BJ (cell line): ENCODE measurements around the gene GPR176. TPM values are rescaled to one million over a fixed set of nuclear protein-coding genes. Genes with fewer than 3 reads are reported as not detected.

Experiments used
- CTCF ChIA-PET: fragments of 350-600 bp; formaldehyde crosslinking; extraction: SDS; loops from one replicate; lab custom pipeline; 2021; ENCODE audit warnings: antibody characterized with exemption, inconsistent platforms; lab: Yijun Ruan, JAX
- POLR2A ChIA-PET: fragments of 300-600 bp; sonication (Branson Sonifier 250); formaldehyde crosslinking; extraction: SDS; loops from one replicate; lab custom pipeline; 2021; ENCODE audit warnings: antibody characterized with exemption; lab: Charles Lee
- DNase-seq: peaks from one replicate; pipeline ENCODE4 v3.0.0-alpha.2; 2011; ENCODE audit warnings: low read depth
- H3K27me3 ChIP-seq: 2 replicates; pipeline ENCODE4 v1.6.0; 2011; ENCODE audit warnings: low read length; ENCODE audit not compliant: control insufficient read depth, insufficient read depth
- H3K36me3 ChIP-seq: 2 replicates; pipeline ENCODE4 v1.5.1; 2011; ENCODE audit warnings: low read length; ENCODE audit not compliant: control insufficient read depth, insufficient read depth
- H3K4me3 ChIP-seq: 2 replicates; pipeline ENCODE4 v1.5.1; 2011; ENCODE audit warnings: low read depth, mild to moderate bottlenecking, control low read depth, low read length
- polyA plus RNA-seq: library from polyadenylated mRNA; depleted of rRNA; stranded (reverse); fragments of >200 nt; gene quantifications from 2 replicates; pipeline ENCODE4 v1.2.3, GENCODE V29; 2011
- TF ChIP-seq, protein P1 (sequence below): IDR thresholded peaks from 2 replicates; pipeline ENCODE4 v1.5.1; 2011; ENCODE audit warnings: low read depth, mild to moderate bottlenecking, control low read depth, inconsistent platforms, low read length, moderate library complexity; ENCODE audit not compliant: insufficient read depth

Gene GPR176
- polyA plus RNA-seq, 1 experiment: 319 TPM

DNA sequence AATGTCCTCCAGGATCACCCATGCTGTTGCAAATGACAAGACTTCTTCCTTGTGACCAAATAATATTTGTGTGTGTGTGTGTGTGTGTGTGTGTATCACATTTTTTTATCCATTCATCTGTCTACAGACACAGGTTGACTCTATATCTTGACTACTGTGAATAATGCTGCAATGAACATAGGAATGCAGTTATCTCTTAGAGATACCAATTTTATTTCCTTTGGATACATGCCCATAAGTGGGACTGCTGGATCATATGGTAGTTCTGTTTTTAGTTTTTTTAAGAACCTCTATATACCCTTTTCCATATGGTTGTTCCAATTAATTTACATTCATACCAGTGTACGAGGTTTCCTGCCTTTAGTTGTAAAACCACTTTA lies 41.7 kb downstream of the GPR176 start:
- ChIA-PET CTCF (no interaction called here), POLR2A (interaction anchor here (0.5 kb wide), 1 partner anchor 280 kb away, joined by 3 read pairs; no protein-coding TSS in a partner anchor)
- TF ChIP-seq, protein P1, sequence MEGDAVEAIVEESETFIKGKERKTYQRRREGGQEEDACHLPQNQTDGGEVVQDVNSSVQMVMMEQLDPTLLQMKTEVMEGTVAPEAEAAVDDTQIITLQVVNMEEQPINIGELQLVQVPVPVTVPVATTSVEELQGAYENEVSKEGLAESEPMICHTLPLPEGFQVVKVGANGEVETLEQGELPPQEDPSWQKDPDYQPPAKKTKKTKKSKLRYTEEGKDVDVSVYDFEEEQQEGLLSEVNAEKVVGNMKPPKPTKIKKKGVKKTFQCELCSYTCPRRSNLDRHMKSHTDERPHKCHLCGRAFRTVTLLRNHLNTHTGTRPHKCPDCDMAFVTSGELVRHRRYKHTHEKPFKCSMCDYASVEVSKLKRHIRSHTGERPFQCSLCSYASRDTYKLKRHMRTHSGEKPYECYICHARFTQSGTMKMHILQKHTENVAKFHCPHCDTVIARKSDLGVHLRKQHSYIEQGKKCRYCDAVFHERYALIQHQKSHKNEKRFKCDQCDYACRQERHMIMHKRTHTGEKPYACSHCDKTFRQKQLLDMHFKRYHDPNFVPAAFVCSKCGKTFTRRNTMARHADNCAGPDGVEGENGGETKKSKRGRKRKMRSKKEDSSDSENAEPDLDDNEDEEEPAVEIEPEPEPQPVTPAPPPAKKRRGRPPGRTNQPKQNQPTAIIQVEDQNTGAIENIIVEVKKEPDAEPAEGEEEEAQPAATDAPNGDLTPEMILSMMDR: no peak
- Histone ChIP-seq H3K36me3 (peaks cover 2% of the 10 kb centered on the region; the same call in 1 of the 2 replicates), H3K4me3 (no peak overlapping the region), H3K27me3 (no peaks in the 10 kb centered on the region)
- DNase-seq: no peak

- POLR2A ChIA-PET: no interaction called here
- H3K36me3 ChIP-seq: peaks cover 3% of the 10 kb centered on the region; the same call in 1 of the 2 replicates
- no peaks in the 10 kb centered on the region for H3K27me3 ChIP-seq
- TF ChIP-seq, protein P1: peak; percentile 34
- no peak for DNase-seq
- CTCF ChIA-PET: interaction anchor here (0.7 to 1.1 kb wide), 6 partner anchors 9 to 92 kb away, joined by 3 to 4 read pairs (median 3); partner anchors contain the start of gene FSIP1
- no peak overlapping the region for H3K4me3 ChIP-seq
Observed at GRCh38 chr15:39874890-39875549, 45.0 kb downstream of the GPR176 start.

DNA sequence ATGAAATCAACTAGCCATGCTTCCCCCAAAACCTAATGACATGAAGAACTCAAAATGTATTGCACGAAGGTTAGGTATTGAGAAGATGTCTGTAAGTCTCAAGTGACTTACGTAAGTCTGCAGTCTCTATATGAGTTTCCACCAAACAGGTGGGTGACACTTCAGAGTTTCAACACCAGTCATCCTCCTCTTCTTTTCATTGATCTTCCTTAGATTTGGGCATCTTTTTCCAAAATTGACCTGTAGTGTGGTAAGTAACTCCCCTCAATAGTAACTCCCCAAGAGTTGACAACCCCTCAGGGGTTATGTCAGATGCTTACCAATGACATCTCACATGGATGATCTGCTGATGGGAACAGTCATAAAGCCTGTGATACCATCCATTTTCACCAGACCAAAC lies 46.1 kb downstream of the GPR176 start:
- TF ChIP-seq, protein P1: no peak
- POLR2A ChIA-PET: no interaction called here
- CTCF ChIA-PET: interaction anchor here (0.9 to 1.4 kb wide), 4 partner anchors 10 to 86 kb away, joined by 3 to 4 read pairs (median 3); no protein-coding TSS in a partner anchor
- no peak for DNase-seq
- peaks cover 3% of the 10 kb centered on the region; the same call in 1 of the 2 replicates for H3K36me3 ChIP-seq
- no peaks in the 10 kb centered on the region for H3K27me3 ChIP-seq
- no peak overlapping the region for H3K4me3 ChIP-seq

- ChIA-PET CTCF (no interaction called here), POLR2A (no interaction called here)
- H3K27me3 ChIP-seq: no peaks in the 10 kb centered on the region
- no peak for DNase-seq
- TF ChIP-seq, protein P1: no peak
- H3K36me3 ChIP-seq: peaks cover 5% of the 10 kb centered on the region
- no peak overlapping the region for H3K4me3 ChIP-seq
Observed at GRCh38 chr15:39870537-39870936, 49.5 kb downstream of the GPR176 start.

GRCh38 chr15:39869858-39870515 lies 50.1 kb downstream of the GPR176 start:
- CTCF ChIA-PET: no interaction called here
- no peak for DNase-seq
- Histone ChIP-seq H3K27me3 (no peaks in the 10 kb centered on the region), H3K4me3 (no peak overlapping the region), H3K36me3 (peaks cover 5% of the 10 kb centered on the region)
- TF ChIP-seq, protein P1: no peak
- POLR2A ChIA-PET: no interaction called here
